ENCODE data around the gene BCL2.

BCL2 gene

GRCh38 chr18:63177919-63178821, 141.4 kb downstream of the BCL2 start:
- DNase-seq, result no peak

GRCh38 chr18:63177259-63177658, 142.3 kb downstream of the BCL2 start:
- DNase-seq, result no peak

- DNase-seq, result no peak
Measured at GRCh38 chr18:63175264-63175663, 144.3 kb downstream of the BCL2 start.

- no peak for DNase-seq
Measured at GRCh38 chr18:63173983-63174382, 145.6 kb downstream of the BCL2 start.

GRCh38 chr18:63169853-63170252, 149.7 kb downstream of the BCL2 start:
- no peak for DNase-seq

GRCh38 chr18:63168287-63168686, 151.3 kb downstream of the BCL2 start:
- no peak for DNase-seq

- no peak for DNase-seq
Measured at GRCh38 chr18:63166142-63166541, 153.4 kb downstream of the BCL2 start.

GRCh38 chr18:63164396-63164795, 155.2 kb downstream of the BCL2 start:
- no peak for DNase-seq

GRCh38 chr18:63162271-63163014, 157.1 kb downstream of the BCL2 start:
- DNase-seq, result no peak

- DNase-seq, result no peak
Measured at GRCh38 chr18:63161761-63162195, 157.8 kb downstream of the BCL2 start.

- no peak for DNase-seq
Measured at GRCh38 chr18:63161032-63161760, 158.4 kb downstream of the BCL2 start.

- no peak for DNase-seq
Measured at GRCh38 chr18:63160172-63160995, 159.2 kb downstream of the BCL2 start.

GRCh38 chr18:63159590-63159989, 160.0 kb downstream of the BCL2 start:
- no peak for DNase-seq

- DNase-seq, result no peak
Measured at GRCh38 chr18:63158676-63159291, 160.8 kb downstream of the BCL2 start.

GRCh38 chr18:63158012-63158631, 161.4 kb downstream of the BCL2 start:
- no peak for DNase-seq

GRCh38 chr18:63157293-63158011, 162.1 kb downstream of the BCL2 start:
- DNase-seq, result no peak

- no peak for DNase-seq
Measured at GRCh38 chr18:63155910-63156773, 163.4 kb downstream of the BCL2 start.

- no peak for DNase-seq
Measured at GRCh38 chr18:63155169-63155852, 164.3 kb downstream of the BCL2 start.

Measured in GOT3 (cell line).